ENCODE results near the gene NCOA1. TPM values are rescaled to one million over a fixed set of nuclear protein-coding genes. Genes with fewer than 3 reads are reported as not detected.

NCOA1 gene
- total RNA-seq, 1 experiment from 2014 or later = 24.6 TPM

GRCh38 chr2:24792542-24792873, 301.5 kb downstream of the NCOA1 start:
- H3K4me1 ChIP-seq (ENCODE audit: control insufficient read depth, insufficient read depth, low read length) = peaks cover 27% of the 10 kb centered on the region
- TSS peak; percentile 93 for BruUV-seq (replicated peaks)

DNA sequence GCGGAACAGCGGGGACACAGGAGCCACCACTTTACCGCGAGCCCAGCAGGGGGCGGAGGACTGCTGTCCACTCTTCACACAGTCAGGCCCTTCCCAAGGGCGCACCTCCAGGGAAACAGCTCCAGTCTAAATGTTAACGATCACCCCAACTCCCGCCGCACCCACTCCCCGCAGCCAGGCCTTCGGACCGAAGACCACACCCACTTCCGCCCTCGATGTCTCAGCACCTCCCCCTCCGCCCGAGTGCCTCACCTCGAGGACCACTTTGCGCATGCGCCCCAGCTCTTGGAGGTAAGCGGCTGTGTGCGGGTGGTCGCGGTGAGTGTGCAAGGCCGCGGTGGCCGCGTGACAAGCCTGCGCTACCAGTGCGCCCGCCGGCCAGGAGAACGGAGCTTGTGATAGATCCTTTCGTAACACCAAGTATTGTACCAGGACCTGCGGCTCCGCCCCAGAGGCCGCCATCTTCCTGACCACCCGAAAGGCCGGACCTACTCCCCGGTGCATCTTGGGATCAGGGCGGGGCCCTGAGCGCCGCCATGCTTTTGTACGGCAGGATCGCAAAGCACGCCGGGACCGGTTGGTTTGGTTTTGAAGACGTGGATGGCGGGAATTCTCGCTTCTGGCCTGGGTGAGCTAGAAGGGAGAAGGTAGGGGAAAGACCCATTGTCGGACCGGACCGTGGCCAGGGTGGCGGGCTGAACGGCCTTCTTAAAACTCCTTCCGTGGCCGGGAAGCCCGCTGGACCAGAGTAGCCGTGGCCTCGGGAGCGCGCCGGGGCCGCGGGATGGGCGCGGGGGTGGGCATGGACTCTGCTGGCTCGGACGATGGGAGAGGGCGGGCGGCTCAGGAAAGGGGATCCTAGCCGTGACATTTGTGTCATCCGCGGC, 302.1 kb downstream of the NCOA1 start, which contains the start of the genes CENPO and PTRHD1:
Gene CENPO, plus strand, starts transcription at position 552 of the 887 bp plus-strand sequence. CDS start 495 bp downstream, outside the sequence.
Gene PTRHD1, minus strand, starts transcription at position 518 of the 887 bp plus-strand sequence. Its CDS starts 14 bp downstream, at position 504.
- TF ChIP-seq SIN3A (IDR thresholded peaks at IDR 0.05; ENCODE audit: borderline replicate concordance, insufficient read depth, low read depth, low read length) (peak; percentile 78), TCF7L2 (IDR thresholded peaks at IDR 0.05; ENCODE audit: low read depth, low read length) (peak; percentile 78), POLR2AphosphoS5 (IDR thresholded peaks at IDR 0.05; ENCODE audit: low read depth, low read length) (no peak; the same call in none of the 2 replicates), CTCF (IDR thresholded peaks at IDR 0.05) (peak; percentile 74)
- TF ChIP-seq, protein P1, sequence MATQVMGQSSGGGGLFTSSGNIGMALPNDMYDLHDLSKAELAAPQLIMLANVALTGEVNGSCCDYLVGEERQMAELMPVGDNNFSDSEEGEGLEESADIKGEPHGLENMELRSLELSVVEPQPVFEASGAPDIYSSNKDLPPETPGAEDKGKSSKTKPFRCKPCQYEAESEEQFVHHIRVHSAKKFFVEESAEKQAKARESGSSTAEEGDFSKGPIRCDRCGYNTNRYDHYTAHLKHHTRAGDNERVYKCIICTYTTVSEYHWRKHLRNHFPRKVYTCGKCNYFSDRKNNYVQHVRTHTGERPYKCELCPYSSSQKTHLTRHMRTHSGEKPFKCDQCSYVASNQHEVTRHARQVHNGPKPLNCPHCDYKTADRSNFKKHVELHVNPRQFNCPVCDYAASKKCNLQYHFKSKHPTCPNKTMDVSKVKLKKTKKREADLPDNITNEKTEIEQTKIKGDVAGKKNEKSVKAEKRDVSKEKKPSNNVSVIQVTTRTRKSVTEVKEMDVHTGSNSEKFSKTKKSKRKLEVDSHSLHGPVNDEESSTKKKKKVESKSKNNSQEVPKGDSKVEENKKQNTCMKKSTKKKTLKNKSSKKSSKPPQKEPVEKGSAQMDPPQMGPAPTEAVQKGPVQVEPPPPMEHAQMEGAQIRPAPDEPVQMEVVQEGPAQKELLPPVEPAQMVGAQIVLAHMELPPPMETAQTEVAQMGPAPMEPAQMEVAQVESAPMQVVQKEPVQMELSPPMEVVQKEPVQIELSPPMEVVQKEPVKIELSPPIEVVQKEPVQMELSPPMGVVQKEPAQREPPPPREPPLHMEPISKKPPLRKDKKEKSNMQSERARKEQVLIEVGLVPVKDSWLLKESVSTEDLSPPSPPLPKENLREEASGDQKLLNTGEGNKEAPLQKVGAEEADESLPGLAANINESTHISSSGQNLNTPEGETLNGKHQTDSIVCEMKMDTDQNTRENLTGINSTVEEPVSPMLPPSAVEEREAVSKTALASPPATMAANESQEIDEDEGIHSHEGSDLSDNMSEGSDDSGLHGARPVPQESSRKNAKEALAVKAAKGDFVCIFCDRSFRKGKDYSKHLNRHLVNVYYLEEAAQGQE (IDR thresholded peaks at IDR 0.05; ENCODE audit: insufficient read depth in 1 of 2, low read depth in 2 of 2, low read length in 1 of 2) = no peak
- Histone ChIP-seq H3K36me3 (ENCODE audit: control insufficient read depth, insufficient read depth, low read length) (peaks cover 6% of the 10 kb centered on the region; the same call in 1 of the 2 replicates), H3K4me1 (ENCODE audit: control insufficient read depth, insufficient read depth, low read length) (peaks cover 27% of the 10 kb centered on the region), H3K27me3 (ENCODE audit: control insufficient read depth, insufficient read depth, low read length) (no peaks in the 10 kb centered on the region), H3K9me3 (ENCODE audit: control insufficient read depth, insufficient read depth, low read depth, low read length) (no peaks in the 10 kb centered on the region), H3K27ac (ENCODE audit: low read length) (peak within 1 kb of the TSS; percentile 89), H3K4me3 (ENCODE audit: low read depth in 2 of 2, low read length in 2 of 2) (peak within 1 kb of the TSS; percentile 70 to 80)
- ChIA-PET CTCF (interaction anchor here (0.6 kb wide), 2 partner anchors 158 to 380 kb away, joined by 3 to 6 read pairs; no protein-coding TSS in a partner anchor), POLR2A (interaction anchor here (0.8 kb wide), 1 partner anchor 16 kb away, joined by 3 read pairs; no protein-coding TSS in a partner anchor)
- in situ Hi-C loops (cut with HindIII; ENCODE audit: low pct_unique_long_range_greater_than_20kb, low sequenced_read_pairs) (no loop called here), intact Hi-C loops (cut with micrococcal nuclease; ENCODE audit: unreplicated experiment) (no loop called here)
- DNase-seq (ENCODE audit: low read depth, low spot score) (peak; percentile 94), ATAC-seq (peak; percentile 97)
- no TSS peak for BruUV-seq (replicated peaks)

More at GRCh38 chr2:24792542-24792873, 301.5 kb downstream of the NCOA1 start:
- ChIA-PET POLR2A (interaction anchor here (0.8 kb wide), 1 partner anchor 17 kb away, joined by 3 read pairs; no protein-coding TSS in a partner anchor), CTCF (interaction anchor here (0.6 kb wide), 1 partner anchor 158 kb away, joined by 3 read pairs; no protein-coding TSS in a partner anchor)
- Histone ChIP-seq H3K4me3 (ENCODE audit: low read depth in 2 of 2, low read length in 2 of 2) (peak overlapping the region; percentile 70 to 80), H3K36me3 (ENCODE audit: control insufficient read depth, insufficient read depth, low read length) (peaks cover 6% of the 10 kb centered on the region; the same call in 1 of the 2 replicates), H3K27ac (ENCODE audit: low read length) (peak overlapping the region; percentile 89), H3K27me3 (ENCODE audit: control insufficient read depth, insufficient read depth, low read length) (no peaks in the 10 kb centered on the region), H3K9me3 (ENCODE audit: control insufficient read depth, insufficient read depth, low read depth, low read length) (no peaks in the 10 kb centered on the region)
- TF ChIP-seq SIN3A (IDR thresholded peaks at IDR 0.05; ENCODE audit: borderline replicate concordance, insufficient read depth, low read depth, low read length) (no peak), TCF7L2 (IDR thresholded peaks at IDR 0.05; ENCODE audit: low read depth, low read length) (no peak), POLR2AphosphoS5 (IDR thresholded peaks at IDR 0.05; ENCODE audit: low read depth, low read length) (no peak), CTCF (IDR thresholded peaks at IDR 0.05) (no peak)
- TF ChIP-seq, protein P1 (IDR thresholded peaks at IDR 0.05; ENCODE audit: insufficient read depth in 1 of 2, low read depth in 2 of 2, low read length in 1 of 2) = no peak
- ATAC-seq (no peak), DNase-seq (ENCODE audit: low read depth, low spot score) (no peak)
- intact Hi-C loops (cut with micrococcal nuclease; ENCODE audit: unreplicated experiment) (no loop called here), in situ Hi-C loops (cut with HindIII; ENCODE audit: low pct_unique_long_range_greater_than_20kb, low sequenced_read_pairs) (no loop called here)

Measured in Panc1 (cell line).